OCI-LY1 (cell line): Measurements from ENCODE around the gene C19orf25.

ENCODE experiments used
- H2AFZ ChIP-seq: fragments of 200-600 bp; sonication (generic), shearing (Covaris generic); 2 replicates; pipeline ENCODE4 v1.6.0; 2014; ENCODE audit warnings: antibody characterized with exemption, mild to moderate bottlenecking, low read length
- H3F3A ChIP-seq: fragments of 200-600 bp; sonication (generic), shearing (Covaris generic); 2 replicates; pipeline ENCODE4 v1.6.0; 2014; ENCODE audit warnings: mild to moderate bottlenecking, antibody characterized with exemption, low read length, moderate library complexity; ENCODE audit not compliant: insufficient read depth
- H3K27ac ChIP-seq: fragments of 200-600 bp; sonication (generic); 2 replicates; pipeline ENCODE4 v1.5.1; 2014; ENCODE audit warnings: low read length, mixed run types, mild to moderate bottlenecking, low read depth; ENCODE audit not compliant: poor library complexity, severe bottlenecking
- H3K27me3 ChIP-seq: fragments of 200-600 bp; sonication (generic); 2 replicates; pipeline ENCODE4 v1.6.0; 2014; ENCODE audit warnings: antibody characterized with exemption, mild to moderate bottlenecking, low read length, moderate library complexity; ENCODE audit not compliant: insufficient read depth
- H3K36me3 ChIP-seq: fragments of 200-600 bp; sonication (generic); 2 replicates; pipeline ENCODE4 v1.6.1; 2014; ENCODE audit warnings: mild to moderate bottlenecking, antibody characterized with exemption, low read length, moderate library complexity, mixed read lengths; ENCODE audit not compliant: insufficient read depth
- H3K4me1 ChIP-seq: fragments of 200-600 bp; sonication (generic); 2 replicates; pipeline ENCODE4 v1.5.1; 2014; ENCODE audit warnings: mild to moderate bottlenecking, low read length, moderate library complexity; ENCODE audit not compliant: insufficient read depth, severe bottlenecking
- H3K4me2 ChIP-seq: fragments of 200-600 bp; sonication (generic), shearing (Covaris generic); 2 replicates; pipeline ENCODE4 v1.6.1; 2014; ENCODE audit warnings: low read length
- H3K4me3 ChIP-seq: fragments of 200-600 bp; sonication (generic); 2 replicates; pipeline ENCODE4 v1.5.1; 2014; ENCODE audit warnings: low read length, low read depth, mild to moderate bottlenecking, mixed read lengths; ENCODE audit not compliant: poor library complexity, severe bottlenecking
- H3K79me2 ChIP-seq: fragments of 200-600 bp; shearing (Covaris generic); 2 replicates; pipeline ENCODE4 v1.6.1; 2016; ENCODE audit warnings: mixed run types, low read length, mixed read lengths; ENCODE audit not compliant: insufficient read depth
- H3K9ac ChIP-seq: fragments of 200-600 bp; sonication (generic), shearing (Covaris generic); 2 replicates; pipeline ENCODE4 v1.6.1; 2014; ENCODE audit warnings: mild to moderate bottlenecking, low read length, mixed read lengths
- H3K9me2 ChIP-seq: fragments of 200-600 bp; sonication (generic), shearing (Covaris generic); 2 replicates; pipeline ENCODE4 v1.6.1; 2014; ENCODE audit warnings: low read depth, mild to moderate bottlenecking, low read length, mixed read lengths
- H3K9me3 ChIP-seq: fragments of 200-600 bp; shearing (Covaris generic); 2 replicates; pipeline ENCODE4 v1.6.1; 2014; ENCODE audit warnings: low read length, mixed read lengths
- H4K20me1 ChIP-seq: fragments of 200-600 bp; sonication (generic), shearing (Covaris generic); 2 replicates; pipeline ENCODE4 v1.6.0; 2016; ENCODE audit warnings: mild to moderate bottlenecking, low read length; ENCODE audit not compliant: insufficient read depth
- CTCF ChIP-seq: fragments of 200-600 bp; sonication (generic), shearing (Covaris generic); IDR thresholded peaks from 2 replicates; pipeline ENCODE4 v1.5.1; 2017; ENCODE audit warnings: mild to moderate bottlenecking, antibody characterized with exemption, low read length, moderate library complexity, mixed read lengths
- EZH2 ChIP-seq: fragments of 200-600 bp; sonication (generic), shearing (Covaris generic); IDR thresholded peaks from 2 replicates; pipeline ENCODE4 v1.8.0; 2017; ENCODE audit warnings: borderline replicate concordance, mixed run types, mild to moderate bottlenecking, antibody characterized with exemption, low read length, moderate library complexity, mixed read lengths

The C19orf25 gene

GRCh38 chr19:1496714-1497577 is 17.9 kb upstream of the C19orf25 start:
- Histone ChIP-seq H3K36me3 (no peaks in the 10 kb centered on the region), H3K4me1 (no peaks in the 10 kb centered on the region), H3K4me3 (no peak overlapping the region), H3K27ac (no peak overlapping the region), H2AFZ (no peak overlapping the region), H3F3A (no peaks in the 10 kb centered on the region), H3K9ac (no peak overlapping the region), H4K20me1 (no peaks in the 10 kb centered on the region), H3K4me2 (no peak overlapping the region), H3K79me2 (no peaks in the 10 kb centered on the region), H3K9me2 (no peaks in the 10 kb centered on the region), H3K9me3 (no peaks in the 10 kb centered on the region), H3K27me3 (no peaks in the 10 kb centered on the region)
- no peak for TF ChIP-seq EZH2
- no peak for TF ChIP-seq CTCF

- Histone ChIP-seq H3K79me2 (no peaks in the 10 kb centered on the region), H3K27me3 (no peaks in the 10 kb centered on the region), H3K27ac (no peak overlapping the region), H3F3A (no peaks in the 10 kb centered on the region), H3K4me3 (no peak overlapping the region), H4K20me1 (no peaks in the 10 kb centered on the region), H3K9me3 (no peaks in the 10 kb centered on the region), H3K4me2 (no peak overlapping the region), H3K9ac (no peak overlapping the region), H3K9me2 (no peaks in the 10 kb centered on the region), H3K4me1 (no peaks in the 10 kb centered on the region), H2AFZ (no peak overlapping the region), H3K36me3 (no peaks in the 10 kb centered on the region)
- TF ChIP-seq EZH2 (no peak), CTCF (no peak)
Measured at GRCh38 chr19:1495799-1496713, 17.0 kb upstream of the C19orf25 start.

- Histone ChIP-seq H3K4me1 (peaks cover 3% of the 10 kb centered on the region), H3K9ac (no peak overlapping the region), H3K27ac (no peak overlapping the region), H3K27me3 (no peaks in the 10 kb centered on the region), H3K4me3 (no peak overlapping the region), H3K9me3 (no peaks in the 10 kb centered on the region), H4K20me1 (no peaks in the 10 kb centered on the region), H3F3A (no peaks in the 10 kb centered on the region), H3K9me2 (no peaks in the 10 kb centered on the region), H2AFZ (no peak overlapping the region), H3K4me2 (no peak overlapping the region), H3K36me3 (no peaks in the 10 kb centered on the region), H3K79me2 (no peaks in the 10 kb centered on the region)
- TF ChIP-seq CTCF (no peak), EZH2 (no peak)
Measured at GRCh38 chr19:1495051-1495798, 16.2 kb upstream of the C19orf25 start.
